Uterus (tissue), 2 donors: Measurements from ENCODE around the gene SCN8A.

Experiments
- POLR2A ChIP-seq, 2 donors: fragments of 450-650 bp; IDR thresholded peaks; one replicate each; pipeline ENCODE4 v1.6.1; 2016; ENCODE audit warnings: antibody characterized with exemption in 2 of 2, mild to moderate bottlenecking in 1 of 2, moderate library complexity in 1 of 2
- TF ChIP-seq, protein P1 (sequence below), 4 experiments: fragments of 200-600 bp in 2 of 4; fragments of 450-650 bp in 2 of 4; sonication (generic) in 2 of 4; IDR thresholded peaks; one replicate each; pipeline ENCODE4 v1.5.1; 2016 to 2019; ENCODE audit warnings: antibody characterized with exemption in 4 of 4, mild to moderate bottlenecking in 2 of 4, moderate library complexity in 1 of 4

DNA sequence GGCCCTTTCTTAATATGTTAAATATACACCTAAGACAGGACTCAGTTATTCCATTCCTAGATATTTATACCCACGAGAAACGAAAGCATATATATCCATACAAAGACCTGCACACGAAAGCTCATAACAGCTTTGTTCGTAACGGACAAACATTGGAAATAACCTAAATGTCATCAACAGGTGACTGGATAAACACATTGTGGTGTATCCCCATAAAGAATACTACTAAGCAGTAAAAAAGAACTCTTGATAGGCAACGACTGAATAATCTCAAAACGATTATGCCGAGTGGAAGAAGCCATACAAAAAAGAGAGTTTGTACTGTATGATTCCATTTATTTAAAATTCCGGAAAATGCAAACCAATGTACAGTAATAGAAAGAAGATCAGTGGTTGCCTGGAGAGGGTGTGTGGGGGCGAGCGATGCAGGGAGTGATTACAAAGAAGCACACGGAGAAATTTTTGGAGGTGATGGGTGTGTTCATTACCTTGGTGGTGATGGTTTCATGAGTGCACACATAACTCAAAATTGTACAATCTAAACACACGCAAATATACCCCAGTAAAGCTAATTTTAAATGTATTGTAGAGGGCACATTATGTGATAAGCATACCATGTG, 1.4 kb upstream of the SCN8A start:
- TF ChIP-seq, protein P1, sequence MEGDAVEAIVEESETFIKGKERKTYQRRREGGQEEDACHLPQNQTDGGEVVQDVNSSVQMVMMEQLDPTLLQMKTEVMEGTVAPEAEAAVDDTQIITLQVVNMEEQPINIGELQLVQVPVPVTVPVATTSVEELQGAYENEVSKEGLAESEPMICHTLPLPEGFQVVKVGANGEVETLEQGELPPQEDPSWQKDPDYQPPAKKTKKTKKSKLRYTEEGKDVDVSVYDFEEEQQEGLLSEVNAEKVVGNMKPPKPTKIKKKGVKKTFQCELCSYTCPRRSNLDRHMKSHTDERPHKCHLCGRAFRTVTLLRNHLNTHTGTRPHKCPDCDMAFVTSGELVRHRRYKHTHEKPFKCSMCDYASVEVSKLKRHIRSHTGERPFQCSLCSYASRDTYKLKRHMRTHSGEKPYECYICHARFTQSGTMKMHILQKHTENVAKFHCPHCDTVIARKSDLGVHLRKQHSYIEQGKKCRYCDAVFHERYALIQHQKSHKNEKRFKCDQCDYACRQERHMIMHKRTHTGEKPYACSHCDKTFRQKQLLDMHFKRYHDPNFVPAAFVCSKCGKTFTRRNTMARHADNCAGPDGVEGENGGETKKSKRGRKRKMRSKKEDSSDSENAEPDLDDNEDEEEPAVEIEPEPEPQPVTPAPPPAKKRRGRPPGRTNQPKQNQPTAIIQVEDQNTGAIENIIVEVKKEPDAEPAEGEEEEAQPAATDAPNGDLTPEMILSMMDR (IDR thresholded peaks at IDR 0.05): no peak
- no peak for TF ChIP-seq POLR2A (IDR thresholded peaks at IDR 0.05)
